Activated gamma-delta T cell (primary cell): ENCODE results near the gene GAS7.

Experiments used
- DNase-seq: peaks from one replicate; lab custom pipeline; 2025; lab: John Stamatoyannopoulos, UW

The GAS7 gene

DNA sequence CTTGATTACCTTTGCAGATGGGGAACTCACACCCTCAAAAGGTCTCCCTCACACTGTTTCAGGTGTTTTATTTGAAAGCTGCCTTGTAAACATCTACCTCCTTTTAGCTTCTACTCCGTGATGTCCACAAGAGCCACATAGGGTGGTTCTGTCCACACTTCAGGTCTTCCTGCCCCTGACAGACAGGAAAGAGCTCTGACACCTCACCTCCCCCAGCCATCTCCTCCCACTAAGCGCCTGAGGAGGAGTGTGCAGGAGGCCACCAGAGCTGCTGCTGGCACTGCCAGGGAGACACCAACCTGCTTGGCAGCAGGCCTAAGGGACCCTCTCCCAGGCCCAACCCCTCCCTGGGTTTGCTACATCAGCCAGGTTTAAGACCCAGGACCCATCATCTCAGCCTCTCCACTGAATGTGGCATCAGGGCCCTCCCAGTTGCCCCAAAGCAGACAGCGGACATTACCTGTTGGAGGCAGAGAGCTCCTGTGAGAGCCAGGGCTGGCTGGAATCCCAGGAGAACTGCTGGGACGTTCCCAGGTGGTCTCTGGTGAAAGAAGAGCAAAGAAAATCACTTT, 217.0 kb downstream of the GAS7 start:
- no peak for DNase-seq

- no peak for DNase-seq
These were observed 218.9 kb downstream of the GAS7 start for GRCh38 chr17:9979463-9979995.

- DNase-seq: no peak
These were observed 221.2 kb downstream of the GAS7 start for GRCh38 chr17:9977180-9977575.

DNA sequence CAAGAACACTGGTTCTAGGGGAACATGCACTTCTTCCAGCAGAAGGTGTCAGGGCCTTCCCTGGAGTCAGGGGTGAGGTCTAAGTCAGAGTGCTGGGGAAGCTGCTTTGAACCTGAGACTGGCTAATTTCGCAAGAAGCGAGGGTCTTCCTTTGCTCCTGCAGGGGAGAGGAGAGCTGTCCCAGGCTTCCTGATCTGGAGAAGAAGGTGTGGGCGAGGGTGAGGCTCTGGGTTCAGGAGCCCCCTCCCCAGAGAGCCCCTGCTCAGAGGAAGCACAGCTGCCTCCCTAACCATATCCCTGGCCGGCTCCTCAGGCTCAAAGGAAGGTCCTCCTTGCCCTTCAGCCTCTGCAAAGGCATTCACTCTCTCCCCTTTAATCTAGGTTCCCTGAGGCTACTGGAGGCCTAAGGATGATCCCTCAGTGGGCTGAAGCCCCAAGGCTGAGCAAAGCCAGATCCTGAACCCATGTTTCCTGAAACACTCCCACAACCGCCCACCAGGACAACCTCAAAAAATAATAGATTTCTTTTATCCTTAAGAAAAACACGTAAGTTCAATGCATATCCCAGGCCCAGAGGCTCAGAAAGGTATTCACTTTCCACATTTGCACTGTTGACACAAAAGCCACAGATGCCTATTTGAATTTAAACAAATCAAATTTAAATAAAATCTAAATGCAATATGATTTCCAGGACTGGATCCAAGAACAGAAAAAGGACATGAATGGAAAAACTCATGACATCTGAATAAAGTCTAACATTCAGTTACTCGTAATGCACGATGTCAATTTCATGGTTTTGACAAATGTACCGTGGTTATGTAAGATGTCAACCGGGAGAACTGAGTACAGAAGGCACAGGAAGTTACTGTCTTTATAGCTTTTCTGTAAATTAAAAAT, 221.9 kb downstream of the GAS7 start:
- no peak for DNase-seq

GRCh38 chr17:9974448-9975381, 223.7 kb downstream of the GAS7 start:
- no peak for DNase-seq

DNA sequence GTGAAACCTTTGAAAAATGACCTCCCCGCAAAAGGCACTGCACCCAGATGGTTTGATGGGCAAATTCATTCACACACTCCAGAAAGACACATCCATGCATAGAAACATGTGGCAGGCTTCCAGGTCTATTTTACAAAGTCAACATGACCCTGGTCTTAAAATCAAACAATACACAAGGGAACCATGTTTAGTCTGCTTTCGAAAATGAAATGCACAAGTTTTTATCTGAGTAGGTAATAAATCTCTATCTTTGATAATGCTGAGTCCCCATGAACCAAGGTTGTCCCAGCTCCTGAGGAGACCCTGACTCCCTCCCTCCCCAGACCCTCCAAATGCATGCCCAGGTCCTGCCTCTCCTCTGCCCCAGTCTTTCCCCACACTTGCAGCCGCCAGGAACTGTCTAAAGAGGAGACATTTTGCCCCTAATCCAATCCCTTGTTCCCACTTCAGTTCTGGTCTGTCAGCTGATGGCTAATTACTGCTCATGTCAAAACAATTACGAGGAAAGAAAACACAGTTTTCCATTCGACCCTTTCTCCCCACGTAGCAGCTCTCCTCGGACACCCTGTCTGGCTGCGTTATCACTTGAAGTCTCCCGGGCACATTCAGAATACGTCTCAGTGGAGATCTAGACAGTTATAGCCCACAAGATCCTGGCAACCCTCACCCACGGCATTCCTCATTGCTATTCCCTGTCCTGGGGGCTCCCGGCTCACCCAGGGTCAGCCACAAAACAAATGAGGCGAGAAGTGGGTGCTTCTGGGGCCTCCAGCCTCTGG, 224.5 kb downstream of the GAS7 start:
- no peak for DNase-seq

- DNase-seq: no peak
These were observed 226.4 kb downstream of the GAS7 start for GRCh38 chr17:9971991-9972390.

- DNase-seq: no peak
These were observed 229.0 kb downstream of the GAS7 start for GRCh38 chr17:9969301-9969935.

DNA sequence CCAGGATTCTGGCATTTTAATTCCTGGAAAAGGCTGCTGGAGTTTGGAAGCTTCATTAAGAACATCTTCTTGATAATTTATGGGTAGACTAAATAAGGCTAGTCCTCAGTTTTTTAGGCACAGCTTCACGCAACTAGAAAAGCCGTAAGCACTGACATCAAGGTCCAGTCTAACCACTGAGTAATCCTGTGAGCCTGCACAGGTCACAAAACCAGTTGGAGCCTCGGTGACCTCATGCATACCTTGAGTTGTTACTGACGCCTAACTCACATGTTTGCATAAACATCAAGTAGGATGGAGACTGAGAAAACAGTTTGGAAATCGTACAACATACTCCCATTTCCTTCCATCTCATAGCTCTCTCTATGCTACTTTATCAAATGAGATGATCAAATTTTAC, 229.5 kb downstream of the GAS7 start:
- no peak for DNase-seq

DNA sequence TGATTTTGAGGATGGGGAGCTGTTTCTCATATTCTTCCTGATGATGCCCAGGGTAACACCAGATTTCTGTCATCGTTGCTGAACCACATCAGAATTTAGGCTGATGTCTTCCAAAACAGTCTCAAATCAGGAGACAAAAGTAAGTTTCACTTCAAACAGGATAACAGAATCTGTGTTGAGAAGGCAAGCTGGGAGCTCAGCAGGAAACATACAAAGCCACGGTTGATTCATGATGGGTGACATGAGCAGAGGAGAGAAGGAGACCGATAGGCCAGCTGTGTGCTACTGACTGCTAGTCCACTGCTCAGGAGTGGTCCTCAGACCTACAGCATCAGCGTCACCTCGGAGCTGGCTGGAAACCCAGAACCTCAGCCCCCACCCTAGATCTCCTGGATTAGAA, 230.4 kb downstream of the GAS7 start:
- DNase-seq: no peak

- no peak for DNase-seq
These were observed 238.9 kb downstream of the GAS7 start for GRCh38 chr17:9959377-9959981.

DNA sequence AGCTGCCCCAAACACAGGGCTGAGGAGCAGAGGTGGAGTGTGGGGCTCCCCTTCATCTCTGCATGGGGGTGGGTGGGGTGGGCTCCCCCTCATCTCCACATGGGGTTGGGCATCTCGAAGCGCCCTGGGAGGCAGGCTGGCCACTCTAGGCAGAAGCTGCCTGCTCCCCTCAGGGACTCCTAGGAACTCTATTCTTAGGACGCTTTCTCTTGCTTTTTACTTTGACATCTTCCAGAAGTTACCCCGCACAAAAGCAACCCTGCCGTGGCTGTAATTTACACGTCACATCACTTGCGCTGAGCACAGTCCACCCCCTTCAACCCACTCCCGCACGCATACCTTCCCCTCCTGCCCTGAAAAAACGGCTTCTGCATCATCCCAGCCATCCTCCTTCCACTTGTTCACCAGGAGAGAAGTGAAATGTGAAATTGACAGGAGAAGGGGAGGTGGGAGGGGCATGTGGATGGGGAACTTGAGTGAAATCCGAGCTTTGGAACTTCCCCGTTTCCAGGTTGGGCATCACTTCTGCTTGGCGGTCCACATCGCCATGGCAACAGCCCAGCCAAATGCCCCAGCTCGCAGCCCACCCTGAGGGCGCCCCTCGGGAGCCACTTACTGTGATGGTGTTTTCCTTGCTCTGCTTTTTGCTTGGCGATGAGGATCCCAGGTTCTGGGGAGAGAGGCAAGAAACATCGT, 239.7 kb downstream of the GAS7 start:
- DNase-seq: no peak

DNA sequence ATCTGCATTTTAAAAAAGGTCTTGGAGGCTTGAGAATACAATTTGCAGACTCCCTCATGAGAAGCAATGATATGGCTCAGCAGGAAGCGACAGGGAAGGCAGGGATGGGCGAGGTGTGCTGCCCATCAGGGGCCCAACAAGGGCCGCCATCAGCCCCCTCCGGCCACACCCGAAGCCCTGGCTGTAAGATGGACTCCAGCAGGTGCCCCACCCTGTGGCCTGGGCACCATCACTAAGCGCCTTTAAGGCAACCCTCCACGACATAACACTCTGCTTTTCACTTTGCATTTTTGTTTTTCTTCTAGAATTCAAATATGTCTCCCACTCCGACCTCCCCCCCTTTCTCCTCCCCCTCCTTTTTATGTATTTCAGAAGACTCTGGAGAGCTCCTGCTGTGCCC, 241.2 kb downstream of the GAS7 start:
- no peak for DNase-seq

DNA sequence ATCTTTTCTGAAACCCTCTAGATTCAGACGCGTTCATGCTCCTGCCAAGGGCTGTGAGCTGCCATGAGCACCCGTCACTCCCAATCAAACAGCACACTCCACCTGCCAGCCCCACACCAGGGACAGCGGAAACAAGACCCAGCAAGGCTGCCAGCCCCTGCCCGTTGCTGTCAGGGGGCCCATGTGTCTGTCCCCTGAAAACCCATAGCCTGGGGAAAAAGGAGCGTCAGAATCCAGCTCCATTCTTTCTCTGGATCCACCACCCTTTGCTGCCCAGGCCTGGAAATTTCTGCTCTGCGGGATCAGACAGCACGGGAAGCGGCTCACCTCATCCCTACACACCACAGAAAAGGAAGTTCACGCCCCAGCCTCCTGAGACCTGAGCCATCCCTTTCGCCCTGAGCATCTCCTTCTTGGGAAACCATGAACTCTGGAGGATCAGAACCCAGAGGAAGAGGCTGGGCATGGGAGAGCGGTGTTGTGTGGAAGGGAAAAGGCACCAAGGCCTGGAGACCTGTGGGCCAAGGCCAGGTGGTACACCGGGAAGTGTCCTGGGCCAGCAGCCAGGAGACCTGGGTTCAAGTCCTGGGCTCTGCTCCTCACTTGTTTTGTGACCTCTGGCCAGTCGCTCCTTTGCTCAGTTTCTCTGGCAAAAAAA, 241.8 kb downstream of the GAS7 start:
- DNase-seq: no peak

DNA sequence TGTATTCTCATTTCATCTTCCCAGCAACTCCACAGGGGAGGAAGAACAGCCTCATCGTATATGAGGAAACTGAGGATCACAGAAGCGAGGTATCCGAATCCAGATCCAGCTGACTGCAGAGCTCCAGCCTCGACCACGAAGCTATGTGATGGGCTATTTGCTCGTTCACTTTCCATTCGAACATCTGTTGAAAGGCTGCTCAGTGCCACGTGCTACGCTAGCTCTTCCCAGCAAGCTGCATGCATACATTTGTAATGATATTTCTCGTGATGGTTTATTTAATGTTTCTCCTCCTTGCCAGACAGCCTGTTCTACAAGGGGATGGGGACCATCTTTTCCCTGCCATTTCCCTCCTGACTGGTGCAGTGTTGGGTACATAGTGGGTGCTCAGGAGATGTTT, 244.9 kb downstream of the GAS7 start:
- no peak for DNase-seq

GRCh38 chr17:9951803-9952202, 246.6 kb downstream of the GAS7 start:
- DNase-seq: no peak

- DNase-seq: no peak
These were observed 249.5 kb downstream of the GAS7 start for GRCh38 chr17:9948928-9949327.

DNA sequence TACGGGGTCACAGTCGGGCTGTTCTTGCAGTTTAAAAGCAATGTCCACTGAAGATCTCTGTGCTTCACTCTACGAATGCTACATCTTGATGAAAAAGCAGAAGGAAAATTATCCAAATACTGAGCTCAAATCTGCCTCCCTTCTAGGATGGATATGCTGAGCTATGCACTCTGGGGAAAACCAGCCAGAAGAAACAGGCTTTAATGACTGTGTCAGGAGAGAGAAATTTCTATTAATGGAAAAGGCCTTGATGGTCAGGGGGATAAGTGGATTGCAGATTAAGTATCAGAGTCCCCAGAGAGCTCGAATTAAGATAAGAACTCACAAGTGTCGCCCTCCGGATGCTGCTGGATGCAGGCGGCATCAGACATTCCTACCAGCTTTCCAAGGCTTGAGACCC, 253.7 kb downstream of the GAS7 start:
- no peak for DNase-seq

DNA sequence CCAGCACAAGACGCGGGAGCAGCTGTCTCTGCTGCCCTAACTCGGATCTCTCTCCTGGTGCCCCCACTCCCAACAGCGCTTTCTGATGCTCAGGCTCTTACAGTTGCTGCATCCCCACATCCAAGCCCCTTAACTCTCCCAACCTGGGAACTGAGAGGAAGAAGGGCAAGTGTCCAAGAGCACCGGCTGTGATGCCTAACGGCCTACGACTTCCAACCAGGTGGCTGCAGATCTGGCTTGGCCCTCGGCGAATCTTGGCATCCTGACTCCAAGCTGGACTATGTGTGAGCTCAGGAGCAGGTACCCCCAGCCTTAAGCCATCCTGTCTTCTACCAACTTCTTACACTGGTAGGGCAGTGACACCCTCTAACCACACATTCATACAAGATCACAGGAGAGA, 255.1 kb downstream of the GAS7 start:
- no peak for DNase-seq
